Panc1 (cell line): ENCODE measurements around the gene ATP6V0E2. TPM values are rescaled to one million over a fixed set of nuclear protein-coding genes. Genes with fewer than 3 reads are reported as not detected.

Experiments
- ATAC-seq: fragments of 200-7000 bp; cut with Tn5 transposase; 2 replicates; pipeline ENCODE4 v1.9.1; 2020; ENCODE audit warnings: mild to moderate bottlenecking, moderate library complexity
- BruUV-seq: library from RNA; stranded (reverse); fragments of 400-500 nt; replicated peaks from 2 replicates; lab custom pipeline; 2021; lab: Mats Ljungman, UMichigan
- CTCF ChIA-PET: fragments of 300-600 bp; sonication (Branson Sonifier 250); formaldehyde crosslinking; loops from one replicate; lab custom pipeline; 2022; ENCODE audit warnings: antibody characterized with exemption; lab: Charles Lee
- POLR2A ChIA-PET: fragments of 300-600 bp; sonication (Branson Sonifier 250); formaldehyde crosslinking; loops from one replicate; lab custom pipeline; 2022; ENCODE audit warnings: antibody characterized with exemption; lab: Charles Lee
- DNase-seq: peaks from one replicate; pipeline ENCODE4 v3.0.0-alpha.2; 2010; ENCODE audit warnings: low read depth, low spot score
- H3K27ac ChIP-seq: 2 replicates; pipeline ENCODE4 v1.5.1; 2011; ENCODE audit warnings: mild to moderate bottlenecking, low read length, inconsistent platforms
- H3K27me3 ChIP-seq: fragments of 200-500 bp; sonication (Bioruptor generic); 2 replicates; pipeline ENCODE4 v1.6.0; 2014; ENCODE audit warnings: low read length, inconsistent platforms; ENCODE audit not compliant: control insufficient read depth, insufficient read depth
- H3K36me3 ChIP-seq: fragments of 200-500 bp; sonication (Bioruptor generic); 2 replicates; pipeline ENCODE4 v1.5.1; 2014; ENCODE audit warnings: inconsistent platforms, mild to moderate bottlenecking, low read length, moderate library complexity; ENCODE audit not compliant: control insufficient read depth, insufficient read depth
- H3K4me1 ChIP-seq: 2 replicates; pipeline ENCODE4 v1.5.1; 2011; ENCODE audit warnings: inconsistent platforms, mild to moderate bottlenecking, low read length, moderate library complexity; ENCODE audit not compliant: control insufficient read depth, insufficient read depth
- H3K4me3 ChIP-seq, 2 experiments: 2 replicates each; pipeline ENCODE4 v1.5.1; 2011 to 2012; ENCODE audit warnings: low read depth in 2 of 2, low read length in 2 of 2, mild to moderate bottlenecking in 2 of 2, inconsistent platforms in 1 of 2, moderate library complexity in 1 of 2
- H3K9me3 ChIP-seq: fragments of 200-500 bp; sonication (Bioruptor generic); 2 replicates; pipeline ENCODE4 v1.5.1; 2014; ENCODE audit warnings: low read depth, mild to moderate bottlenecking, inconsistent platforms, low read length, moderate library complexity; ENCODE audit not compliant: control insufficient read depth, insufficient read depth
- POLR2AphosphoS5 ChIP-seq: IDR thresholded peaks from 2 replicates; pipeline ENCODE4 v1.6.1; 2012; ENCODE audit warnings: mild to moderate bottlenecking, low read depth, low read length, moderate library complexity
- SIN3A ChIP-seq: IDR thresholded peaks from 2 replicates; pipeline ENCODE4 v1.6.1; 2012; ENCODE audit warnings: low read depth, mild to moderate bottlenecking, low read length, moderate library complexity, borderline replicate concordance; ENCODE audit not compliant: insufficient read depth
- TCF7L2 ChIP-seq: IDR thresholded peaks from 2 replicates; pipeline ENCODE4 v1.6.1; 2011; ENCODE audit warnings: mild to moderate bottlenecking, low read depth, low read length, inconsistent platforms
- in situ Hi-C: cut with HindIII; loops from 2 replicates; pipeline ENCODE4 v1.10.0; 2016; ENCODE audit warnings: low sequenced_read_pairs, low pct_unique_long_range_greater_than_20kb
- intact Hi-C: fragments of 100-400 bp; cut with micrococcal nuclease; formaldehyde crosslinking; loops from one replicate; pipeline ENCODE4 v1.10.0; 2022; ENCODE audit not compliant: unreplicated experiment
- total RNA-seq: library from RNA; stranded (reverse); gene quantifications from one replicate; pipeline ENCODE4 v1.2.1, GENCODE V29; 2021; ENCODE audit not compliant: unreplicated experiment
- TF ChIP-seq, protein P1 (sequence below): fragments of 450-650 bp; IDR thresholded peaks from 2 replicates; pipeline ENCODE4 v1.5.1; 2017; ENCODE audit warnings: mild to moderate bottlenecking
- TF ChIP-seq, protein P2 (sequence below), 2 experiments: IDR thresholded peaks; 2 replicates each; pipeline ENCODE4 v1.6.1; 2011 to 2012; ENCODE audit warnings: low read depth in 2 of 2, control low read depth in 1 of 2, low read length in 1 of 2, mild to moderate bottlenecking in 1 of 2, moderate library complexity in 1 of 2; ENCODE audit not compliant: insufficient read depth in 1 of 2

The ATP6V0E2 gene
- total RNA-seq, 1 experiment from 2014 or later: 44.7 TPM

DNA sequence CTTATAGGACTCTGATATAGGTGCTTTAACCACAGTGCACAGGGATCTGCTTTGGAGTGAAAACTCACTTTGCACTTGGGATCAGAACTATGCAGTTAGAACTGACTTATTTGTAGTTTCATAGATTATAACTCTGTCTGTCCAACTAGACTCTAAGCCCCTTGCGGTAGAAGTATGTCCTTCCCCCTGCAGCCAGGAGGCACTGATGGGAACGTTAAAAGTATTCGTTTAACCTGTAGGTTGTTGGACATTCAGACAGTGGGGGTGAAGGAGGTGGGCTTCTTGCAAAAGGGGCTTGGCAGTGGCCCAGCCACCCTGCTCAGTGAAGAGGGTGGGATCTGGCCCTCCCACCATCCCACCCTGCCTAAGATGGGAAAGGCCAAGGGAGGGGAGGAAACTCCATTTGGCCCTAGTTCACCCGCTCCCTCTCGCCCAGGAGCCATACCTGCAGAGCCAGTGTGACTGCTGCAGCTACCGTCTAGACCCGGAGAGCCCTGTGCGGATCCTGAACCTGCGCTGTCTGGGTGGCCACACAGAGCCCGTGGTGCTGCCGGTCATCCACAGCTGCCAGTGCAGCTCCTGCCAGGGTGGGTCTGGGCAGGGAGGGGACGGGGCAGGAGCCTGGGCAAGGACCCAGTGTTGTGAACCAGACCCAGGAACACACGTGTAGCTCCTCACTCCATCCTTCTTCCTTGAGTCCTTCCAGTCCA is 41.3 kb upstream of the ATP6V0E2 start:
- intact Hi-C loops (no loop called here), in situ Hi-C loops (no loop called here)
- H3K27ac ChIP-seq: no peak overlapping the region
- TF ChIP-seq TCF7L2 (no peak), POLR2AphosphoS5 (no peak), SIN3A (no peak)
- TF ChIP-seq, protein P1, sequence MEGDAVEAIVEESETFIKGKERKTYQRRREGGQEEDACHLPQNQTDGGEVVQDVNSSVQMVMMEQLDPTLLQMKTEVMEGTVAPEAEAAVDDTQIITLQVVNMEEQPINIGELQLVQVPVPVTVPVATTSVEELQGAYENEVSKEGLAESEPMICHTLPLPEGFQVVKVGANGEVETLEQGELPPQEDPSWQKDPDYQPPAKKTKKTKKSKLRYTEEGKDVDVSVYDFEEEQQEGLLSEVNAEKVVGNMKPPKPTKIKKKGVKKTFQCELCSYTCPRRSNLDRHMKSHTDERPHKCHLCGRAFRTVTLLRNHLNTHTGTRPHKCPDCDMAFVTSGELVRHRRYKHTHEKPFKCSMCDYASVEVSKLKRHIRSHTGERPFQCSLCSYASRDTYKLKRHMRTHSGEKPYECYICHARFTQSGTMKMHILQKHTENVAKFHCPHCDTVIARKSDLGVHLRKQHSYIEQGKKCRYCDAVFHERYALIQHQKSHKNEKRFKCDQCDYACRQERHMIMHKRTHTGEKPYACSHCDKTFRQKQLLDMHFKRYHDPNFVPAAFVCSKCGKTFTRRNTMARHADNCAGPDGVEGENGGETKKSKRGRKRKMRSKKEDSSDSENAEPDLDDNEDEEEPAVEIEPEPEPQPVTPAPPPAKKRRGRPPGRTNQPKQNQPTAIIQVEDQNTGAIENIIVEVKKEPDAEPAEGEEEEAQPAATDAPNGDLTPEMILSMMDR: no peak
- TF ChIP-seq, protein P2, sequence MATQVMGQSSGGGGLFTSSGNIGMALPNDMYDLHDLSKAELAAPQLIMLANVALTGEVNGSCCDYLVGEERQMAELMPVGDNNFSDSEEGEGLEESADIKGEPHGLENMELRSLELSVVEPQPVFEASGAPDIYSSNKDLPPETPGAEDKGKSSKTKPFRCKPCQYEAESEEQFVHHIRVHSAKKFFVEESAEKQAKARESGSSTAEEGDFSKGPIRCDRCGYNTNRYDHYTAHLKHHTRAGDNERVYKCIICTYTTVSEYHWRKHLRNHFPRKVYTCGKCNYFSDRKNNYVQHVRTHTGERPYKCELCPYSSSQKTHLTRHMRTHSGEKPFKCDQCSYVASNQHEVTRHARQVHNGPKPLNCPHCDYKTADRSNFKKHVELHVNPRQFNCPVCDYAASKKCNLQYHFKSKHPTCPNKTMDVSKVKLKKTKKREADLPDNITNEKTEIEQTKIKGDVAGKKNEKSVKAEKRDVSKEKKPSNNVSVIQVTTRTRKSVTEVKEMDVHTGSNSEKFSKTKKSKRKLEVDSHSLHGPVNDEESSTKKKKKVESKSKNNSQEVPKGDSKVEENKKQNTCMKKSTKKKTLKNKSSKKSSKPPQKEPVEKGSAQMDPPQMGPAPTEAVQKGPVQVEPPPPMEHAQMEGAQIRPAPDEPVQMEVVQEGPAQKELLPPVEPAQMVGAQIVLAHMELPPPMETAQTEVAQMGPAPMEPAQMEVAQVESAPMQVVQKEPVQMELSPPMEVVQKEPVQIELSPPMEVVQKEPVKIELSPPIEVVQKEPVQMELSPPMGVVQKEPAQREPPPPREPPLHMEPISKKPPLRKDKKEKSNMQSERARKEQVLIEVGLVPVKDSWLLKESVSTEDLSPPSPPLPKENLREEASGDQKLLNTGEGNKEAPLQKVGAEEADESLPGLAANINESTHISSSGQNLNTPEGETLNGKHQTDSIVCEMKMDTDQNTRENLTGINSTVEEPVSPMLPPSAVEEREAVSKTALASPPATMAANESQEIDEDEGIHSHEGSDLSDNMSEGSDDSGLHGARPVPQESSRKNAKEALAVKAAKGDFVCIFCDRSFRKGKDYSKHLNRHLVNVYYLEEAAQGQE (IDR thresholded peaks at IDR 0.05; ENCODE audit: insufficient read depth in 1 of 2, low read depth in 2 of 2, low read length in 1 of 2): no peak
- CTCF ChIA-PET: no interaction called here
- 0 out of 2 replicates have a peak, but pooled peaks cover 4% of the 10 kb centered on the region for H3K27me3 ChIP-seq
- H3K4me1 ChIP-seq: no peaks in the 10 kb centered on the region
- POLR2A ChIA-PET: interaction anchor here (0.6 kb wide), 1 partner anchor 15 kb away, joined by 4 read pairs; no protein-coding TSS in a partner anchor
- no peaks in the 10 kb centered on the region for H3K36me3 ChIP-seq
- ATAC-seq (peak; percentile 33; the same call in 1 of the 2 replicates), DNase-seq (no peak)
- BruUV-seq: no TSS peak
- H3K9me3 ChIP-seq: no peaks in the 10 kb centered on the region
- H3K4me3 ChIP-seq: no peak overlapping the region

DNA sequence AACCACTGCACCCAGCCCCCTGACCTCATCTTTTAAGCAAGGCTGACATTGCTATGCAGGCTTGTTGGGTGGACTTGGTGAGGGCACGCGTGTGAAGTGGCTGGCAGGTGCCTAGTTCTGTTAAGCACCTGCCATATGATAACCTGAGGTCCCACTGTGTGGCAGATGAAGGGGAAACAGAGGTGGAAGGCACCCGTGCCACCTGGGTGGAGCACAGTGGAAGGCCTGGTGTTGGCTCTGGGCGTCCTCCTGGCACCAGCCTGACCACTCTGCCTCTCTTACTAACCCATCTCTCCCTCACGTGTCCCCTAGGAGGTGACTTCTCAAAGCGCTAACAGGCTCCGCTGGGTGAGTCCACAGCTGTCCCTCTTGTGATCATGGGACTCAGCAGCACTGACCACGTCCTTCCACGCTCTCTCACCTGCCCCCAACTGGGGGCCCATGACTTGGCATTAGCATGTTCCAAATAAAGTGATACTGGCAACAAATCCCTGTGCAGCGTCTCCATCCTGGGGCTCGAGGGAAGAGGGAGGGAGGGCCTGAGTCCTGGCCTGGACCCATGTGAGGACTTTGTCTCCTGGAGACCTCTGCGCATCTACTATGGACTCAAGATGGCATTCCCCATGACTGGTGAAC is 40.2 kb upstream of the ATP6V0E2 start:
- ChIA-PET CTCF (no interaction called here), POLR2A (no interaction called here)
- peaks cover 4% of the 10 kb centered on the region; the same call in 1 of the 2 replicates for H3K4me1 ChIP-seq
- H3K4me3 ChIP-seq: no peak overlapping the region
- ATAC-seq (no peak), DNase-seq (no peak)
- no peaks in the 10 kb centered on the region for H3K9me3 ChIP-seq
- no TSS peak for BruUV-seq
- no peak overlapping the region for H3K27ac ChIP-seq
- in situ Hi-C loops (no loop called here), intact Hi-C loops (no loop called here)
- no peak for TF ChIP-seq TCF7L2
- TF ChIP-seq, protein P1: no peak
- no peak for TF ChIP-seq SIN3A
- TF ChIP-seq POLR2AphosphoS5: no peak
- TF ChIP-seq, protein P2 (IDR thresholded peaks at IDR 0.05; ENCODE audit: insufficient read depth in 1 of 2, low read depth in 2 of 2, low read length in 1 of 2): no peak
- H3K27me3 ChIP-seq: 0 out of 2 replicates have a peak, but pooled peaks cover 4% of the 10 kb centered on the region
- H3K36me3 ChIP-seq: no peaks in the 10 kb centered on the region; the same call in 1 of the 2 replicates
